Endothelial cell of umbilical vein (primary cell): ENCODE measurements around the gene CHST11.

Experiments
- CTCF ChIP-seq, 2 donors: IDR thresholded peaks; 1 replicate in 1 of 2; 2 replicates in 1 of 2; pipeline ENCODE4 v1.5.1; 2011; ENCODE audit warnings: low read length in 2 of 2, mild to moderate bottlenecking in 2 of 2, moderate library complexity in 2 of 2, control low read depth in 1 of 2, inconsistent platforms in 1 of 2, low read depth in 1 of 2; ENCODE audit not compliant: insufficient read depth in 1 of 2; ENCODE audit errors: extremely low read depth in 1 of 2
- POLR2AphosphoS5 ChIP-seq: IDR thresholded peaks from 2 replicates; pipeline ENCODE4 v1.6.1; 2012; ENCODE audit warnings: low read depth, mild to moderate bottlenecking, control low read depth, low read length, moderate library complexity; ENCODE audit not compliant: insufficient read depth

GRCh38 chr12:104657726-104658484 is 201.2 kb downstream of the CHST11 start:
- TF ChIP-seq CTCF (IDR thresholded peaks at IDR 0.05; ENCODE audit: extremely low read depth in 1 of 2, insufficient read depth in 1 of 2, low read depth in 1 of 2, low read length in 2 of 2) (no peak), POLR2AphosphoS5 (no peak)
